K562 (cell line): ENCODE measurements around the gene LAPTM5. TPM values are rescaled to one million over a fixed set of nuclear protein-coding genes. Genes with fewer than 3 reads are reported as not detected.

Source experiments
- CBFA2T3 ChIP-seq: fragments of 450-650 bp; IDR thresholded peaks from 2 replicates; pipeline ENCODE4 v1.6.1; 2017
- E2F5 ChIP-seq: sonication (generic); formaldehyde crosslinking; IDR thresholded peaks from 2 replicates; pipeline ENCODE4 v1.8.0; 2022; ENCODE audit warnings: mild to moderate bottlenecking, missing genetic modification reagents
- FOXJ3 ChIP-seq: sonication (generic); formaldehyde crosslinking; IDR thresholded peaks from 2 replicates; pipeline ENCODE4 v1.4.0; 2020; ENCODE audit warnings: mild to moderate bottlenecking, missing genetic modification reagents
- HNRNPH1 ChIP-seq: fragments of 200-400 bp; formaldehyde crosslinking; optimal IDR thresholded peaks from 2 replicates; pipeline ENCODE3; 2017; ENCODE audit warnings: low read depth, mild to moderate bottlenecking, low read length, moderate library complexity
- HNRNPK ChIP-seq: fragments of 200-400 bp; formaldehyde crosslinking; IDR thresholded peaks from one replicate; pipeline ENCODE4 v1.6.1; 2018; ENCODE audit warnings: mild to moderate bottlenecking, low read depth, low read length; ENCODE audit not compliant: poor library complexity, severe bottlenecking
- MEIS2 ChIP-seq: fragments of 450-650 bp; IDR thresholded peaks from 2 replicates; pipeline ENCODE4 v1.6.1; 2014; ENCODE audit warnings: mild to moderate bottlenecking; ENCODE audit not compliant: partially characterized antibody
- PHF21A ChIP-seq: fragments of 450-650 bp; IDR thresholded peaks from 2 replicates; pipeline ENCODE4 v1.6.1; 2017; ENCODE audit warnings: low read depth, borderline replicate concordance
- PKNOX1 ChIP-seq: fragments of 450-650 bp; IDR thresholded peaks from 2 replicates; pipeline ENCODE4 v1.6.1; 2016
- POLR2A ChIP-seq: fragments of 450-650 bp; conservative IDR thresholded peaks from 2 replicates; pipeline ENCODE4 v1.6.1; 2016
- PRDM10 ChIP-seq: fragments of 450-650 bp; IDR thresholded peaks from 2 replicates; pipeline ENCODE4 v1.6.1; 2018; ENCODE audit not compliant: partially characterized antibody
- RAD51 ChIP-seq: fragments of 450-650 bp; IDR thresholded peaks from 2 replicates; pipeline ENCODE4 v1.7.1; 2016; ENCODE audit warnings: low read depth, mild to moderate bottlenecking, borderline replicate concordance
- RBM15 ChIP-seq: fragments of 200-400 bp; formaldehyde crosslinking; IDR thresholded peaks from 2 replicates; pipeline ENCODE4 v1.6.1; 2018; ENCODE audit warnings: mild to moderate bottlenecking, low read length, moderate library complexity; ENCODE audit not compliant: insufficient read depth
- SMAD4 ChIP-seq: fragments of 250-450 bp; sonication (Bioruptor Pico); conservative IDR thresholded peaks from 2 replicates; pipeline ENCODE4 v1.8.0; 2021; ENCODE audit warnings: inconsistent platforms, mild to moderate bottlenecking, moderate library complexity
- TBP ChIP-seq: optimal IDR thresholded peaks from 2 replicates; pipeline ENCODE3; 2011; ENCODE audit warnings: low read depth, low read length, improper control_type of control experiment
- ZBTB26 ChIP-seq: fragments of 450-650 bp; formaldehyde crosslinking; IDR thresholded peaks from 2 replicates; pipeline ENCODE4 v1.4.0; 2022; ENCODE audit warnings: missing genetic modification characterization
- ZFX ChIP-seq: sonication (generic); formaldehyde crosslinking; IDR thresholded peaks from 2 replicates; pipeline ENCODE4 v1.8.0; 2022; ENCODE audit warnings: mild to moderate bottlenecking, missing genetic modification reagents, moderate library complexity
- ZHX1 ChIP-seq: fragments of 150-350 bp; conservative IDR thresholded peaks from 2 replicates; pipeline ENCODE4 v1.6.1; 2014; ENCODE audit warnings: low read length
- ZNF175 ChIP-seq: fragments of 200-800 bp; sonication (Bioruptor generic); IDR thresholded peaks from 2 replicates; pipeline ENCODE4 v1.6.1; 2016; ENCODE audit warnings: low read depth, mild to moderate bottlenecking, missing genetic modification characterization, missing compliant biosample characterization
- ZNF282 ChIP-seq: sonication (generic); formaldehyde crosslinking; IDR thresholded peaks from 2 replicates; pipeline ENCODE4 v1.8.1; 2023; ENCODE audit warnings: missing genetic modification reagents
- ZNF76 ChIP-seq: fragments of 250-450 bp; sonication (Bioruptor Pico); IDR thresholded peaks from 2 replicates; pipeline ENCODE4 v1.4.0; 2020; ENCODE audit warnings: mild to moderate bottlenecking, moderate library complexity, borderline replicate concordance
- ZSCAN32 ChIP-seq: fragments of 450-650 bp; formaldehyde crosslinking; IDR thresholded peaks from 2 replicates; pipeline ENCODE4 v1.4.0; 2020; ENCODE audit warnings: mild to moderate bottlenecking, moderate library complexity
- polyA plus RNA-seq, 8 experiments: library from polyadenylated mRNA; depleted of rRNA in 4 of 8; stranded (reverse) in 5 of 8; unstranded in 3 of 8; fragments of >200 nt; fragmentation: Nextera tagmentation in 2 of 8; fragmentation: Illumina TruSeq in 1 of 8; extraction: Ambion mirVana in 2 of 8; extraction: Trizol in 1 of 8; gene quantifications; 2 replicates each; pipeline versions ENCODE4 v1.2.1 to v1.2.3, GENCODE V29; 2011 to 2014; ENCODE audit warnings: inconsistent platforms in 1 of 8, missing spikeins in 1 of 8
- total RNA-seq, 7 experiments: library from RNA; depleted of rRNA in 6 of 7; stranded (reverse); fragments of >200 nt in 6 of 7; fragmentation: Illumina TruSeq in 2 of 7; extraction: Trizol in 2 of 7; gene quantifications; 2 replicates each; pipeline versions ENCODE4 v1.2.1 to v1.2.3, GENCODE V29; 2011 to 2021; ENCODE audit warnings: low replicate concordance in 1 of 7

LAPTM5 gene
- total and polyA plus RNA-seq, 9 of the 15 experiments (the other 6 are each of a cell fraction or from before 2014, with no cell fraction given), result 2.4 to 47.3 (median 20.3) TPM

- TF ChIP-seq HNRNPH1, result no peak
- TF ChIP-seq POLR2A, result no peak
- TF ChIP-seq E2F5 (CRISPR knock-in tag), result 0 out of 2 replicates have a peak, but pooled peaks have one; percentile 4
- no peak for TF ChIP-seq RAD51
- no peak for TF ChIP-seq RBM15
- TF ChIP-seq ZNF282 (CRISPR knock-in tag), result no peak
- no peak for TF ChIP-seq ZNF175 (CRISPR knock-in tag)
- no peak for TF ChIP-seq ZFX (CRISPR knock-in tag)
- no peak for TF ChIP-seq ZNF76 (CRISPR knock-in tag)
- peak; percentile 50 for TF ChIP-seq PRDM10
- no peak for TF ChIP-seq HNRNPK
- TF ChIP-seq SMAD4 (CRISPR knock-in tag), result no peak
- no peak for TF ChIP-seq ZSCAN32 (CRISPR knock-in tag)
- peak; percentile 69 for TF ChIP-seq PKNOX1
- TF ChIP-seq ZBTB26, result peak; percentile 97
- no peak for TF ChIP-seq PHF21A
- TF ChIP-seq CBFA2T3, result peak; percentile 78
- TF ChIP-seq TBP, result peak; percentile 35
- no peak for TF ChIP-seq FOXJ3 (CRISPR knock-in tag)
- no peak for TF ChIP-seq MEIS2
- TF ChIP-seq ZHX1, result no peak
Measured at GRCh38 chr1:30727824-30728223, 29.8 kb downstream of the LAPTM5 start (continued).
